ENCODE results near the gene CRIP3.

CRIP3 gene

GRCh38 chr6:43290339-43290904, 18.2 kb downstream of the CRIP3 start:
- peaks cover 26 to 29% of the 10 kb centered on the region in 2 donors for H3K27me3 Mint-ChIP-seq
- H3K4me3 Mint-ChIP-seq: no peak overlapping the region
- DNase-seq (no peak), ATAC-seq (replicated peaks) (no peak)
- H3K4me1 Mint-ChIP-seq: peaks cover 8 to 12% of the 10 kb centered on the region in 2 donors
- H3K27ac Mint-ChIP-seq: no peak overlapping the region
- no peaks in the 10 kb centered on the region for H3K36me3 Mint-ChIP-seq
- H3K9me3 Mint-ChIP-seq: no peaks in the 10 kb centered on the region

DNA sequence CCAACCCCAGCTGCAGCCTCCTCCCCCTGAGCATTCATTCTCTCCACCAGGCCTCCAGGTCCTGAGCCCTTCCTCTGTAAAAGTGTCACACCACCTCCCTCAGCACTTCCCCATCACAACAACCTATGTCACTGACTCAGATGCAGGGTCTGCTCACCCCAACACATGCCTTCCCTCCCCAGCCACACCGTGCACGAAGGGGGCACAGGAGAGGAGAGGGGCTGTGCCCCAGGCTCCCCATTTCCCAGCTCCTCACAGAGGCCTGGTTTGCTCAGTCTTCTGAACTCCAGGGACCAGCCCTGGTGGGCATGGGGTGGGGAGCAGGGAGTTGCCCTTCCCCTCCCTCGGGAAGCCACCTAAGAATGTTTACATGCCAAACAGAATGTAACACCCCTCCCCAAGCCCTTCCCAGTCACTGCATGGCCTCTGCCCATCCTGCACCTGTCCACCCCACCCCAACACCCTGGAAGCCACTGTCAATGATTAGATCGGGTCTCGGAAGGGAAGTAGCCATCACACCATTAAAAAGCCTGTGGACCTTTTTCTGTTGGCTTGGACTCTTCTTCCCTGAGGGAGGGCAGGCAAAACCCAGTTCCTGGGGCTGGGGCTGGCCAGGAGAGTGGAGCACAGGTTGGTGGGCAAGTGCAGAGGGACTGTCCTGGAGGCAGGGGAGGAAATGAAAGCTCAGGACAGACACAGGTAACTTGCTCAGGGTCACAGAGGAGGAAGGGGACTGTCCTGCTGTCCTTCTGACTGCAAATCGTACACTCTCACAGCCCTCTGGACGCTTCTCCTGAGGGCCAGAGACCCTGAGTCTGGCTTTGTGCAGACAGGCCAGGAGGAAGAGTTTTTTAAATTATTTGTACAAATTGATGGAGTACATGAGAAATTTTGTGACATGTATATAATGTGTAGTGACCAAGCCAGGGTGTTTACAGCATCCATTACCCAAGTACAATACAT, 20.6 kb downstream of the CRIP3 start:
- H3K27me3 Mint-ChIP-seq: peaks cover 32 to 40% of the 10 kb centered on the region in 2 donors
- no peak for DNase-seq
- H3K9me3 Mint-ChIP-seq: no peaks in the 10 kb centered on the region
- ATAC-seq (replicated peaks): peak; percentile 38 to 46
- peaks cover 8 to 12% of the 10 kb centered on the region in 2 donors for H3K4me1 Mint-ChIP-seq
- H3K27ac Mint-ChIP-seq: no peak overlapping the region
- no peak overlapping the region for H3K4me3 Mint-ChIP-seq
- no peaks in the 10 kb centered on the region for H3K36me3 Mint-ChIP-seq

- DNase-seq: no peak
- Mint-ChIP-seq H3K27ac (no peak overlapping the region), H3K4me1 (peaks cover 11 to 12% of the 10 kb centered on the region in 2 donors), H3K36me3 (no peaks in the 10 kb centered on the region), H3K4me3 (peak overlapping the region in 1 of 2 donors; percentile 41), H3K27me3 (peaks cover 37 to 48% of the 10 kb centered on the region in 2 donors), H3K9me3 (no peaks in the 10 kb centered on the region)
- ATAC-seq (replicated peaks): peak; percentile 22 to 34
These were observed 21.5 kb downstream of the CRIP3 start for GRCh38 chr6:43286980-43287716.

DNA sequence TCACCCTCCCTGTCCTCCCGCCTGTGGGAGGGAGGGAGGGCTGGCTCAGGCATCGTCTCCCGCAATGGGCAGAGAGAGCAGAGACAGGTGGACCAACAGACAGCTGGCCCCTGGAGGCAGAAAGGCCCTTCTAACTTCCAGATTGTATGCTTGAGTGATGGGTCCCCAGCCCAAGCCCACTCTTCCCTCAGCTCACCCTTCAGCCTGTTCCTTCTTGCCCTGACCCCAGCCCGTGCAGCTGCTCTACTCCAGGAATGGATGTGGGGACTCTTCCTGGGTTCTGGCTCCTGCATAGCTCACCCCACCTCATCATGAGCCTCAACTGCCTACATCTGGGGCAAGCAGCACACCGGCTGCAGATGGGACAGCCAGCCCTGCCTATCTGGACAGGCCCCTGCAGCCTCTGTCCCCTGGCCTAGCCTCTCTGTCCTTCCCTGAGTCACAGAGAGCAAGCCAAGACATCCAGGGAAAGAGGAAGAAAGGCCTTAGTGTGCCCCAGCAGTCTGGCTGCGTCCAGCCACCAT, 22.1 kb downstream of the CRIP3 start:
- Mint-ChIP-seq H3K27ac (no peak overlapping the region), H3K27me3 (peaks cover 43 to 55% of the 10 kb centered on the region in 2 donors), H3K36me3 (no peaks in the 10 kb centered on the region), H3K9me3 (no peaks in the 10 kb centered on the region), H3K4me3 (no peak overlapping the region), H3K4me1 (peaks cover 11 to 12% of the 10 kb centered on the region in 2 donors)
- ATAC-seq (replicated peaks): no peak
- DNase-seq: no peak

DNA sequence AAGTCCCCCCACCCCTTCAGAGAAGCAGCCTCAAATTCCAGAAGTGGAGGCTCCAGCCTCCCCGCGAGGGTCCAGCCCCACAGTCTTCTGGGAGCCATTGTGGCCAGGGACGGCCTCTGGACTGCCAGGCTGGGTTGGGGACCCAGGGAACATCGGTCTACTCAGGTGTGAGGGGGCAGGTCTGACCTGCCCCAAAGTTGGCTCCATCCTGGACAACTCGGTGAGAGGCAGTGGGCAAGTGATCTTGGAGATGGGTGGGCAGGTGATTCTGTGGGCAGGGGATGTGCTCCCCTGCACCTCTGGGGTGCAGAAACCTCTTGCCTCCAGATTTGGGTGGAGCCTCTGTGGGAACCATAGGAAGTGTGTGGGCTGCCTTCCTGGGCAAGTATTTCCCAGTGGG, 22.8 kb downstream of the CRIP3 start:
- H3K27me3 Mint-ChIP-seq: peaks cover 48 to 61% of the 10 kb centered on the region in 2 donors
- peaks cover 11 to 12% of the 10 kb centered on the region in 2 donors for H3K4me1 Mint-ChIP-seq
- DNase-seq: no peak
- no peaks in the 10 kb centered on the region for H3K9me3 Mint-ChIP-seq
- H3K36me3 Mint-ChIP-seq: no peaks in the 10 kb centered on the region
- H3K27ac Mint-ChIP-seq: no peak overlapping the region
- H3K4me3 Mint-ChIP-seq: peak overlapping the region; percentile 46 to 68
- ATAC-seq (replicated peaks): no peak

DNA sequence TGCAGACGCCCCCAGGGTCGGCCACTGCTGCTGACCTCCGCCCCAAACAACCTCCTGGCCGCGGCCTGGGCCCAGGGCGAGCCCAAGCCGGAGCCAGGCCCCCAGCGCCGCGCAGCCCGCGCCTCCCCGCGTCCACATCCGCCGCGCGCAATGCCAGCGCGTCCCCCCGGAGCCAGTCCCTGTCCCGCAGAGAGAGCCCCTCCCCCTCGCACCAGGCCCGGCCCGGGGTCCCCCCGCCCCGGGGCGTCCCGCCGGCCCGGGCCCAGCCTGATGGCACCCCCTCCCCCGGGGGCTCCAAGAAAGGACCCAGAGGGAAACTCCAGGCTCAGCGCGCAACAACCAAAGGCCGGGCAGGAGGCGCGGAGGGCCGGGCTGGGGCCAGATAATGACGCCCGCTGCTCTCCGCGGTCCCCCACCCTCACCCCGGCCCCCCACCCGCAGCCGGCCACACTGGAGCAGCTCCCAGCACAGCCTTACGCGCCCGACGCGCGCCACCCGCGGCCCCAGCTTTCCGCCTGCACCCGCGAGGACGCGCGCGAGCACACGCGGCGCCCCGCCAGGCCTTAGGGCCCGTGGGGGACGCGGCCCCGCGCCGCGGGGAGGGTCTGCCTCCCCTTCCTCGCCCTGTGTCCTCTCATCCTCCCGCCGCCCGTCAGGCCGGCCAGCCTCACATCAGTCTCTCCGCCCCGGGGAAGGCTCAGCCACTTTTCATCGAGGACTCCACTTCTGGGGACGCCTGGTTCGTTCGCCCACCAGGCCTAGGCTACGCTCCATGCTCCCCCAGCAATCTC, 23.4 kb downstream of the CRIP3 start:
- H3K4me3 Mint-ChIP-seq: peak overlapping the region; percentile 46 to 68
- peaks cover 53 to 68% of the 10 kb centered on the region in 2 donors for H3K27me3 Mint-ChIP-seq
- ATAC-seq (replicated peaks) (peak; percentile 28), DNase-seq (no peak)
- no peaks in the 10 kb centered on the region for H3K9me3 Mint-ChIP-seq
- no peaks in the 10 kb centered on the region for H3K36me3 Mint-ChIP-seq
- peaks cover 11 to 12% of the 10 kb centered on the region in 2 donors for H3K4me1 Mint-ChIP-seq
- H3K27ac Mint-ChIP-seq: no peak overlapping the region

GRCh38 chr6:43283905-43284304, 24.7 kb downstream of the CRIP3 start:
- Mint-ChIP-seq H3K27me3 (peaks cover 53 to 70% of the 10 kb centered on the region in 2 donors), H3K9me3 (no peaks in the 10 kb centered on the region), H3K4me3 (no peak overlapping the region), H3K36me3 (no peaks in the 10 kb centered on the region), H3K4me1 (peaks cover 11 to 12% of the 10 kb centered on the region in 2 donors), H3K27ac (no peak overlapping the region)
- ATAC-seq (replicated peaks) (no peak), DNase-seq (no peak)

DNA sequence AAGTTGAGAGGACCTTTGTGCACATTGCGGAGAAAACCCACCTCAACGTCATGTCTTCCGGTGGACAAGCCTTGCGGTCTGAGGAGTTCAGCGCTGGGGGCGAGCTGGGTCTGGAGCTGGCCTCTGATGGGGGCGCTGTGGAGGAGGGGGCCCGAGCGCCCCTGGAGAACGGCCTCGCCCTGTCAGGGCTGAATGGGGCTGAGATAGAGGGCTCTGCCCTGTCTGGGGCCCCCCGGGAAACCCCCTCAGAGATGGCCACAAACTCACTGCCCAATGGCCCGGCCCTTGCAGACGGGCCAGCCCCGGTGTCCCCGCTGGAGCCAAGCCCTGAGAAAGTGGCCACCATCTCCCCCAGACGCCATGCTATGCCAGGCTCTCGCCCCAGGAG, 25.1 kb downstream of the CRIP3 start:
- no peak for DNase-seq
- peaks cover 12 to 13% of the 10 kb centered on the region in 2 donors for H3K4me1 Mint-ChIP-seq
- H3K9me3 Mint-ChIP-seq: no peaks in the 10 kb centered on the region
- H3K27ac Mint-ChIP-seq: no peak overlapping the region
- H3K4me3 Mint-ChIP-seq: no peak overlapping the region
- no peak for ATAC-seq (replicated peaks)
- peaks cover 56 to 70% of the 10 kb centered on the region in 2 donors for H3K27me3 Mint-ChIP-seq
- no peaks in the 10 kb centered on the region for H3K36me3 Mint-ChIP-seq

DNA sequence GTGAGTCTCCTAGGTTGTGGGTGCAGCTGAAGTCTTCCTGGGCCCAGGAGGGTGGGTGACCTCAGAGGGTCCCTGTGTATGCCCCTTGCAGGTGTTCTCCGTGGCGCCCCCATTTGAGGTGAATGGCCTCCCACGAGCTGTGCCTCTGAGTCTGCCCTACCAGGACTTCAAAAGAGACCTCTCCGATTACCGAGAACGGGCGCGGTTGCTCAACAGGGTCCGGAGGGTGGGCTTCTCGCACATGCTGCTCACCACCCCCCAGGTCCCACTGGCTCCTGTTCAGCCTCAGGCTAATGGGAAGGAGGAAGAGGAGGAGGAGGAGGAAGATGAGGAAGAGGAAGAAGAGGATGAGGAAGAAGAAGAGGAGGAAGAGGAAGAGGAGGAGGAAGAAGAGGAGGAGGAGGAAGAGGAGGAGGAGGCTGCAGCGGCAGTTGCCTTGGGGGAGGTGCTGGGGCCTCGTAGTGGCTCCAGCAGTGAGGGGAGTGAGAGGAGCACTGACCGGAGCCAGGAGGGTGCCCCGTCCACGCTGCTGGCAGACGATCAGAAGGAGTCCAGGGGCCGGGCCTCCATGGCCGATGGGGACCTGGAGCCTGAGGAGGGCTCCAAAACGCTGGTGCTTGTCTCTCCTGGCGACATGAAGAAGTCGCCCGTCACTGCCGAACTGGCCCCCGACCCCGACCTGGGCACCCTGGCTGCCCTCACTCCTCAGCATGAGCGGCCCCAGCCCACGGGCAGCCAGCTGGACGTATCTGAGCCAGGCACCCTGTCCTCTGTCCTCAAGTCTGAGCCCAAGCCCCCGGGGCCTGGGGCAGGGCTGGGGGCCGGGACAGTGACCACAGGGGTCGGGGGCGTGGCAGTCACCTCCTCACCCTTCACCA, 25.8 kb downstream of the CRIP3 start:
- Mint-ChIP-seq H3K4me3 (no peak overlapping the region), H3K4me1 (peaks cover 12 to 15% of the 10 kb centered on the region in 2 donors), H3K36me3 (no peaks in the 10 kb centered on the region), H3K9me3 (no peaks in the 10 kb centered on the region), H3K27ac (no peak overlapping the region), H3K27me3 (peaks cover 54 to 66% of the 10 kb centered on the region in 2 donors)
- ATAC-seq (replicated peaks) (no peak), DNase-seq (no peak)

DNA sequence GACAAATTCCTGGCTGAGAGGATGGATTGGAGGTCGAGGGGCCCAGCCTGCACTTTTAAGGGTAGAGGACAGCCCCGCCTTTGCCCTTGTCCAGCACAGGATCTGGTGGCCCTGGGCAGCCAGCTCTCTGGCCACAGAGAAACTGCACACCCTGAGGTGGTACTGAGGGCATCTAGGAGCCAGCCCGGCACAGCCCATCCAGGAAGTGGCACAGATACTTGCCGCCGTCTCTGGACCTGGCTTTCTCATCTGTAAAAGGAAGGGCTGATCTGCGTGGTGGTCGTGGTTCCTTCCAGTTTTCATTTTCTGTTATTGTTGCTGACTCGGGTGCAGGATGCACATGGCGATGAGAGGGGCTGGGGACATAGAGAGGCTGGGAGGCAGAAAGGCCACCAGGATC, 26.6 kb downstream of the CRIP3 start:
- no peaks in the 10 kb centered on the region for H3K36me3 Mint-ChIP-seq
- H3K27me3 Mint-ChIP-seq: peaks cover 58 to 61% of the 10 kb centered on the region in 2 donors
- H3K9me3 Mint-ChIP-seq: no peaks in the 10 kb centered on the region
- H3K27ac Mint-ChIP-seq: no peak overlapping the region
- H3K4me3 Mint-ChIP-seq: no peak overlapping the region
- ATAC-seq (replicated peaks): no peak
- no peak for DNase-seq
- peaks cover 9 to 14% of the 10 kb centered on the region in 2 donors for H3K4me1 Mint-ChIP-seq

DNA sequence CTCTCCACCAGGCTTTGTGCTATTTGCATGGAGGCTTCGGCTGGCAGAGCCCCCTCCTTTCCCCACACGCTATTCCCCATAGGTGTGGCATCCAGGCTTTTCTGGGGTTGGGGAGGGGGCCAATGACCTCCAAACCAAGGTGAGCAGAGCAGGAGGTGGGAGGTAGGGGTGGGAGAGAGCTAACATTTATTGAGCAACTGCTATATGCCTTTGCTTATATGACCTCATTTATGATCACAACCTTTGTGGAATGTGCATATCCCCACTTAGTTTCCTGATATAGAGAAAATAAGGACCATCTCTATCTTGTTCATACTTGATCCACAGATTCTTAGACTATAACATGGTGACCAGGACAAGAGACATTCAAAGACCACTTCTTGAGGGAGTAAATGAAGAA, 28.4 kb downstream of the CRIP3 start:
- no peaks in the 10 kb centered on the region for H3K9me3 Mint-ChIP-seq
- no peak for DNase-seq

GRCh38 chr6:43278524-43279078, 30.0 kb downstream of the CRIP3 start:
- Mint-ChIP-seq H3K27ac (no peak overlapping the region), H3K27me3 (peaks cover 38 to 48% of the 10 kb centered on the region in 2 donors), H3K4me3 (no peak overlapping the region), H3K36me3 (no peaks in the 10 kb centered on the region), H3K9me3 (no peaks in the 10 kb centered on the region), H3K4me1 (peaks cover 24 to 32% of the 10 kb centered on the region in 2 donors)
- ATAC-seq (replicated peaks) (no peak), DNase-seq (no peak)

More for the DNA sequence above, 28.4 kb downstream of the CRIP3 start:
- Mint-ChIP-seq H3K27me3 (peaks cover 46 to 47% of the 10 kb centered on the region in 2 donors), H3K27ac (no peak overlapping the region), H3K36me3 (no peaks in the 10 kb centered on the region), H3K4me3 (no peak overlapping the region), H3K4me1 (peaks cover 19 to 20% of the 10 kb centered on the region in 2 donors)
- ATAC-seq (replicated peaks): no peak

All from stimulated activated naive B cell treated with anti-CD40 and anti-IgM and Interleukin-4, amounts not matched to agents 10 μg/mL and 1 μg/mL and 100 μg/mL, for 72 hours (primary cell).